Esophagus (tissue), 2 donors: ENCODE data around the gene SLC29A4. TPM values are rescaled to one million over a fixed set of nuclear protein-coding genes. Genes with fewer than 3 reads are reported as not detected.

Source experiments
- H3K27ac ChIP-seq, 2 donors: one replicate each; pipeline ENCODE4 v1.5.1; 2013; ENCODE audit warnings: low read depth in 2 of 2, mild to moderate bottlenecking in 2 of 2, inconsistent platforms in 1 of 2, low read length in 1 of 2, moderate library complexity in 1 of 2
- H3K27me3 ChIP-seq, 2 donors: one replicate each; pipeline ENCODE4 v1.6.1; 2013; ENCODE audit warnings: low read length in 2 of 2, control low read depth in 1 of 2, mild to moderate bottlenecking in 1 of 2; ENCODE audit not compliant: insufficient read depth in 2 of 2, control insufficient read depth in 1 of 2
- H3K36me3 ChIP-seq, 2 donors: one replicate each; pipeline ENCODE4 v1.6.1; 2013; ENCODE audit warnings: low read length in 1 of 2; ENCODE audit not compliant: control insufficient read depth in 2 of 2, insufficient read depth in 2 of 2
- H3K4me1 ChIP-seq, 2 donors: one replicate each; pipeline ENCODE4 v1.6.1; 2013; ENCODE audit warnings: low read length in 1 of 2; ENCODE audit not compliant: control insufficient read depth in 2 of 2, insufficient read depth in 2 of 2
- H3K4me3 ChIP-seq, 2 donors: one replicate each; pipeline ENCODE4 v1.5.1; 2013; ENCODE audit warnings: low read length in 2 of 2, mild to moderate bottlenecking in 2 of 2, low read depth in 1 of 2, moderate library complexity in 1 of 2
- H3K9me3 ChIP-seq, 2 donors: one replicate each; pipeline ENCODE4 v1.6.1; 2013; ENCODE audit warnings: mild to moderate bottlenecking in 2 of 2, low read depth in 1 of 2, low read length in 1 of 2, moderate library complexity in 1 of 2; ENCODE audit not compliant: control insufficient read depth in 2 of 2, insufficient read depth in 1 of 2
- WGBS, 2 donors: extraction: QIAGEN DNeasy Blood & Tissue Kit; methylation state at CpG; one replicate each; pipeline ENCODE4 v1.1.7; 2013; 5-methylcytosine and 5-hydroxymethylcytosine counted together
- polyA plus RNA-seq, 2 donors: library from polyadenylated mRNA; stranded (reverse); fragments of 200-250 nt; gene quantifications; one replicate each; pipeline ENCODE4 v1.2.3, GENCODE V29; 2013
- donor health status: healthy with polysubstance abuse.
- donor health status: Bipolar disorder and iron deficiency.

Gene SLC29A4
- polyA plus RNA-seq, 2 donors: 0.49 to 0.72 TPM

GRCh38 chr7:5349005-5349380 is 66.2 kb downstream of the SLC29A4 start:
- H3K4me1 ChIP-seq: no peaks in the 10 kb centered on the region
- H3K36me3 ChIP-seq: peaks cover 20 to 56% of the 10 kb centered on the region in 2 donors
- no peak overlapping the region for H3K4me3 ChIP-seq
- 80 to 82% methylated on average over 17 of the region's 17 CpGs for WGBS, 2 donors
- no peak overlapping the region for H3K27ac ChIP-seq
- peaks cover 6 to 12% of the 10 kb centered on the region in 2 donors for H3K9me3 ChIP-seq
- H3K27me3 ChIP-seq: no peaks in the 10 kb centered on the region

GRCh38 chr7:5349437-5350173 is 66.9 kb downstream of the SLC29A4 start:
- no peak overlapping the region for H3K27ac ChIP-seq
- peaks cover under 1 to 6% of the 10 kb centered on the region in 2 donors for H3K9me3 ChIP-seq
- H3K27me3 ChIP-seq: no peaks in the 10 kb centered on the region
- peaks cover 3 to 4% of the 10 kb centered on the region in 2 donors for H3K4me1 ChIP-seq
- 80% methylated on average over 30 to 34 of the region's 34 CpGs for WGBS, 2 donors
- peaks cover 14 to 53% of the 10 kb centered on the region in 2 donors for H3K36me3 ChIP-seq
- no peak overlapping the region for H3K4me3 ChIP-seq

- no peak overlapping the region for H3K4me3 ChIP-seq
These were observed 67.4 kb downstream of the SLC29A4 start for GRCh38 chr7:5350174-5350463.

GRCh38 chr7:5350600-5351385 is 68.0 kb downstream of the SLC29A4 start:
- no peak overlapping the region for H3K27ac ChIP-seq
- no peaks in the 10 kb centered on the region for H3K9me3 ChIP-seq
- H3K4me1 ChIP-seq: peaks cover 5 to 7% of the 10 kb centered on the region in 2 donors
- H3K27me3 ChIP-seq: no peaks in the 10 kb centered on the region
- H3K36me3 ChIP-seq: peaks cover 13 to 47% of the 10 kb centered on the region in 2 donors
- no peak overlapping the region for H3K4me3 ChIP-seq
- WGBS, 2 donors: 81 to 88% methylated on average over 23 of the region's 23 CpGs

More at GRCh38 chr7:5350174-5350463, 67.4 kb downstream of the SLC29A4 start:
- H3K36me3 ChIP-seq: peaks cover 11 to 47% of the 10 kb centered on the region in 2 donors
- no peaks in the 10 kb centered on the region for H3K27me3 ChIP-seq
- no peak overlapping the region for H3K27ac ChIP-seq
- H3K4me1 ChIP-seq: peaks cover 5 to 7% of the 10 kb centered on the region in 2 donors
- peaks cover 0 to under 1% of the 10 kb centered on the region in 2 donors for H3K9me3 ChIP-seq
- WGBS, 2 donors: 84 to 85% methylated on average over 14 to 15 of the region's 15 CpGs

GRCh38 chr7:5351507-5352265 is 68.9 kb downstream of the SLC29A4 start:
- Histone ChIP-seq H3K27me3 (no peaks in the 10 kb centered on the region), H3K27ac (peak overlapping the region in 1 of 2 donors; percentile 3), H3K4me3 (no peak overlapping the region), H3K9me3 (no peaks in the 10 kb centered on the region), H3K4me1 (peaks cover 5 to 7% of the 10 kb centered on the region in 2 donors), H3K36me3 (peaks cover 18 to 50% of the 10 kb centered on the region in 2 donors)
- 89 to 93% methylated on average over 35 of the region's 35 CpGs for WGBS, 2 donors

- Histone ChIP-seq H3K4me1 (peaks cover 5 to 7% of the 10 kb centered on the region in 2 donors), H3K36me3 (peaks cover 21 to 53% of the 10 kb centered on the region in 2 donors)
- WGBS, 2 donors: 92 to 96% methylated on average over 19 of the region's 19 CpGs
These were observed 69.8 kb downstream of the SLC29A4 start for GRCh38 chr7:5352440-5353010.

GRCh38 chr7:5354460-5355232 is 71.9 kb downstream of the SLC29A4 start:
- Histone ChIP-seq H3K27ac (peak overlapping the region; percentile 16 to 71), H3K36me3 (peaks cover 17 to 58% of the 10 kb centered on the region in 2 donors), H3K4me3 (no peak overlapping the region), H3K9me3 (no peaks in the 10 kb centered on the region), H3K27me3 (no peaks in the 10 kb centered on the region), H3K4me1 (peaks cover 5 to 7% of the 10 kb centered on the region in 2 donors)
- WGBS, 2 donors: 29 to 37% methylated on average over 17 of the region's 17 CpGs

More at GRCh38 chr7:5352440-5353010, 69.8 kb downstream of the SLC29A4 start:
- peak overlapping the region in 1 of 2 donors; percentile 3 for H3K27ac ChIP-seq
- no peaks in the 10 kb centered on the region for H3K27me3 ChIP-seq
- no peak overlapping the region for H3K4me3 ChIP-seq
- H3K9me3 ChIP-seq: no peaks in the 10 kb centered on the region
